NB4 (cell line): Measurements from ENCODE around the gene MPC2.
"Not testable (repeated sequence)": the region's sequence is repeated elsewhere in the genome, so short reads cannot be mapped to it uniquely, and the experiment has no call there.

ENCODE experiments used
- DNase-seq: peaks from one replicate; pipeline ENCODE4 v3.0.0; 2010; ENCODE audit warnings: low read depth
- H3K4me3 ChIP-seq: one replicate; pipeline ENCODE4 v1.5.1; 2011; ENCODE audit warnings: mild to moderate bottlenecking, low read depth, low read length, moderate library complexity
- CTCF ChIP-seq: IDR thresholded peaks from one replicate; pipeline ENCODE4 v1.5.1; 2012; ENCODE audit warnings: low read depth, low read length
- MAX ChIP-seq: IDR thresholded peaks from 2 replicates; pipeline ENCODE4 v1.6.1; 2011; ENCODE audit warnings: low read depth, low read length
- MYC ChIP-seq: IDR thresholded peaks from 2 replicates; pipeline ENCODE4 v1.6.1; 2011; ENCODE audit warnings: low read depth, low read length
- POLR2A ChIP-seq: IDR thresholded peaks from 2 replicates; pipeline ENCODE4 v1.6.1; 2011; ENCODE audit warnings: mild to moderate bottlenecking; ENCODE audit not compliant: insufficient read length; ENCODE audit errors: extremely low read depth

MPC2 gene

GRCh38 chr1:167880580-167881021, 56.3 kb downstream of the MPC2 start:
- DNase-seq: no peak
- TF ChIP-seq POLR2A (no peak), MYC (no peak), CTCF (no peak), MAX (no peak)
- H3K4me3 ChIP-seq: no peak overlapping the region

GRCh38 chr1:167879508-167879907, 57.4 kb downstream of the MPC2 start:
- no peak for DNase-seq
- H3K4me3 ChIP-seq: no peak overlapping the region
- no peak for TF ChIP-seq MYC
- TF ChIP-seq MAX: no peak
- TF ChIP-seq CTCF: no peak
- no peak for TF ChIP-seq POLR2A

GRCh38 chr1:167878372-167879160, 58.3 kb downstream of the MPC2 start:
- DNase-seq: no peak
- no peak overlapping the region for H3K4me3 ChIP-seq
- TF ChIP-seq MAX (0 out of 2 replicates have a peak, but pooled peaks have one; percentile 38), POLR2A (no peak)

- H3K4me3 ChIP-seq: no peak overlapping the region
- no peak for DNase-seq
- TF ChIP-seq POLR2A (no peak), CTCF (no peak), MYC (no peak), MAX (no peak)
Measured at GRCh38 chr1:167876597-167877175, 60.2 kb downstream of the MPC2 start.

- no peak overlapping the region for H3K4me3 ChIP-seq
- no peak for DNase-seq
- TF ChIP-seq CTCF (no peak), POLR2A (no peak), MYC (no peak)
Measured at GRCh38 chr1:167871331-167871730, 65.5 kb downstream of the MPC2 start.

GRCh38 chr1:167869157-167870001, 67.5 kb downstream of the MPC2 start:
- H3K4me3 ChIP-seq: not testable (repeated sequence)
- peak; percentile 9 for DNase-seq

GRCh38 chr1:167866739-167867414, 70.0 kb downstream of the MPC2 start:
- not testable (repeated sequence) for H3K4me3 ChIP-seq, DNase-seq
